ENCODE measurements around the gene ESPN. TPM values are rescaled to one million over a fixed set of nuclear protein-coding genes. Genes with fewer than 3 reads are reported as not detected.

Gene ESPN
- total RNA-seq, 4 donors from 2014 or later, result 40.2 to 368 (median 157) TPM

DNA sequence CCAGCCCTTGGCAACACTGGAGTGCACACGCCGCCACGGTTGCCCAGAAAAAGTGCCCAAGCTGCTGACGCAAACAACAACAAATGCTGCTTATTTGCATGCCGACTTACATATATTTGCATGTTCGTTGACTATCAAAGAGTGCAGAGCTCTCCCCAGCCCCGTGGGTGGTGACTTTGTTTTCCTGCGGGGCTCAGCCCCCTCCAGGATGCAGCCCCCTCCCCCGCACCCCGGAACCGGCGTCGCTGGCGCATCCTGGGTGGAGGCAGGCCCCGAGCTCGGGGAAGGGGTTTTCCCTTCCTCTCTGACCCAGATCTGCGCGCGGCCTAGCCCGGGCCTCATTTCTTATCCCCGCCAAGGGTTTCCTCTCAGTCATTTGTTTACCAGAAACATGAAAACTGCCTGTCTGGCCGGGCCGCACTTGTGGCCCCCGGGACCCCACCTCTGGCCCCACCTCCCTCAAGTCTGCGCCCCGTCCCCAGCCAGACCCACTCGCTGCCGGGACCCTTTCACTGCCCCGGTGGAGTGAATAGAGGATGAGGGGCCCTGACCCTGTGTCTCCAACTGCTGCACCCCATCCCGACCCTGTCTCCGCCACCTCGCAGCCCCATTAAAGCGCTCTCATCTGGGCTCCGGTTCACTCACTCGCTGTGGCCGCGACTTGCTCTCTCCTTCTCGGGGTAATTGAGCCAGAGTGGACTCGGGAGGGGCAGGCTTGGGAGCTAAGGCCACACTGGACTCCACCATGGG, 35.9 kb downstream of the ESPN start:
- no peak for DNase-seq
- H3K4me3 ChIP-seq, result peak overlapping the region in 2 of 4 donors; percentile 8 to 32
- TF ChIP-seq, protein P1, sequence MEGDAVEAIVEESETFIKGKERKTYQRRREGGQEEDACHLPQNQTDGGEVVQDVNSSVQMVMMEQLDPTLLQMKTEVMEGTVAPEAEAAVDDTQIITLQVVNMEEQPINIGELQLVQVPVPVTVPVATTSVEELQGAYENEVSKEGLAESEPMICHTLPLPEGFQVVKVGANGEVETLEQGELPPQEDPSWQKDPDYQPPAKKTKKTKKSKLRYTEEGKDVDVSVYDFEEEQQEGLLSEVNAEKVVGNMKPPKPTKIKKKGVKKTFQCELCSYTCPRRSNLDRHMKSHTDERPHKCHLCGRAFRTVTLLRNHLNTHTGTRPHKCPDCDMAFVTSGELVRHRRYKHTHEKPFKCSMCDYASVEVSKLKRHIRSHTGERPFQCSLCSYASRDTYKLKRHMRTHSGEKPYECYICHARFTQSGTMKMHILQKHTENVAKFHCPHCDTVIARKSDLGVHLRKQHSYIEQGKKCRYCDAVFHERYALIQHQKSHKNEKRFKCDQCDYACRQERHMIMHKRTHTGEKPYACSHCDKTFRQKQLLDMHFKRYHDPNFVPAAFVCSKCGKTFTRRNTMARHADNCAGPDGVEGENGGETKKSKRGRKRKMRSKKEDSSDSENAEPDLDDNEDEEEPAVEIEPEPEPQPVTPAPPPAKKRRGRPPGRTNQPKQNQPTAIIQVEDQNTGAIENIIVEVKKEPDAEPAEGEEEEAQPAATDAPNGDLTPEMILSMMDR (IDR thresholded peaks at IDR 0.05), result no peak
- TF ChIP-seq POLR2AphosphoS5 (IDR thresholded peaks at IDR 0.05) (no peak), POLR2A (IDR thresholded peaks at IDR 0.05) (no peak), EP300 (IDR thresholded peaks at IDR 0.05; ENCODE audit: low read depth) (no peak)
- 50% methylated on average over 38 of the region's 39 CpGs; no CpG with 5 or more reads in 1 of the 2 donors for WGBS, 2 donors (ENCODE audit: low coverage in 1 of 2)
- no peaks in the 10 kb centered on the region for H3K36me3 ChIP-seq
- peak overlapping the region in 3 of 4 donors; percentile 41 to 57 (median 52) for H3K27ac ChIP-seq
- in situ Hi-C loops (cut with MboI; ENCODE audit: low pct_ligation_motif_present in 1 of 4, low pct_unique_long_range_greater_than_20kb in 1 of 4, low sequenced_read_pairs in 3 of 4) (no loop called here), intact Hi-C loops (cut with DNase I; ENCODE audit: low total_unique reads) (no loop called here)
- no peaks in the 10 kb centered on the region for H3K9me3 ChIP-seq
- H3K27me3 ChIP-seq, result peaks cover 21% of the 10 kb centered on the region
- H3K4me1 ChIP-seq, result no peaks in the 10 kb centered on the region

DNA sequence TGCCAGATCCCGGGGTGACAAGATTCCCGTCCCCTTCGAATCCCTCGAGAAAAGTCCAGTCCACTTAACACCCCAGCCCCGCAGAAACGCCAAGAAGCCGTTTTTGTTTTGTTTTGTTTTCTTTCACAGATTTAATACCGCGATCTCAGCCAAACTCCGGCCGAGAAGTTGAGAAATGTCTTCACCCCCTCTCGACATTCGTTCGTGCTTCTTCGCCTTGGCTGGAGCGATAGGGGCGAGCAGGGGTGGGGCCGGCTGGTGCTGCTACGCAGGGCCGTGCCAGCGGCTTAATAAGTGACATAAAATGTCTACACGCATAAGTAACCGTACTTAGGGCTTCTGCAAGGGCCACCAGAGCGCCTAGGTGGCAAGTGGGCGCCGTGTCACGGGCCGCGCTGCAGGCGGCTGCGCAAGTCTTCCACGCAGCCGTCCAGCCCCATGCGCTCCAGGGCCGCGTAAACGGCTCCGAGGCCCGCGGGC, 36.5 kb downstream of the ESPN start:
- peak overlapping the region in 2 of 4 donors; percentile 8 to 32 for H3K4me3 ChIP-seq
- TF ChIP-seq POLR2AphosphoS5 (IDR thresholded peaks at IDR 0.05) (no peak), POLR2A (IDR thresholded peaks at IDR 0.05) (no peak), EP300 (IDR thresholded peaks at IDR 0.05; ENCODE audit: low read depth) (no peak)
- TF ChIP-seq, protein P1 (IDR thresholded peaks at IDR 0.05), result no peak
- 77 to 89% methylated on average over 13 to 40 of the region's 40 CpGs for WGBS, 2 donors (ENCODE audit: low coverage in 1 of 2)
- in situ Hi-C loops (cut with MboI; ENCODE audit: low pct_ligation_motif_present in 1 of 4, low pct_unique_long_range_greater_than_20kb in 1 of 4, low sequenced_read_pairs in 3 of 4), result no loop called here
- peak overlapping the region in 3 of 4 donors; percentile 41 to 57 (median 52) for H3K27ac ChIP-seq
- no peaks in the 10 kb centered on the region for H3K9me3 ChIP-seq
- H3K27me3 ChIP-seq, result peaks cover 21% of the 10 kb centered on the region
- H3K36me3 ChIP-seq, result no peaks in the 10 kb centered on the region
- intact Hi-C loops (cut with DNase I; ENCODE audit: low total_unique reads), result no loop called here
- no peaks in the 10 kb centered on the region for H3K4me1 ChIP-seq
- no peak for DNase-seq

DNA sequence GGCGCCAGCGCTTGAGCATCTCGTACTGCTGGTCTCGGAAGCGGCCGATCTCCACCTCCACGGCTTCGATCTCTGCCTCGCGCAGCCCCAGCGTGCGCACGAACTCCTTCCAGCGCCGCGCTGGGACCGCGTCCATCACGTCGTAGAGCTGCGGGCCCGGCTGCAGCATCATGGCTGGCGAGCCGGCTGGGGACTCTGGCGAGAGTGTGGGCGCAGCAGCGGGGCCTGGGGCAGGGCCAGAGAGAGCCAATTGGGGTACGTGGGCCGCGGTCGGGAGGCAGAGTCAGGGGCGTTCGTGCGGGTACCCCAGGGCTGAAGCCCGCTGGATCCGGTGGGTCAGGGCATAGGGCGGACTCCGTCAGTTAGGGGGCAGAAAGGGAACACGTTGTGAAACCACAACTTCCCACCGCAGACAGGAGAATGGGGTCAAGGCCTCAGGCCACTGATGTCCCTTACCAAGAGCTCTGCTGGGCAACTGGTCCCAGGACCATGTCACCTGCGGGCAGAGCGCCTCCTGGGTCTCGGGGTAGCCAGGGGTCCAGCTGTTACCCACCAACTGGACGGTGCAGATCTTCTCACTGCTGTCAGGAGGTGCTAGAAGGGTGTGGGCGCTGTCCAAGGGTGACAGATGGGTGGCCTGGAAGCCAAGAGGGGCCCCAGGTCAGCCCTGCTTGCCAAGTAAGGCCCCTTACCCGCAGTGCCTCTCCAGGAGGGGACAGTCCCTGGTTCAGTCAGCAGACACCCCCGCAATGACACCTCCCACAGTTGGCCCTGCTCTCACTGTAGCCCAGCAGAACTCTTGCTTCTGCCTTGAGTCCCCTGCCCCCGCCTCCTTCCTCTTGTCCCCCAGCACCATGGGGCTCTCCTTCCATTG, 37.2 kb downstream of the ESPN start:
- no peak for TF ChIP-seq POLR2A (IDR thresholded peaks at IDR 0.05)
- TF ChIP-seq EP300 (IDR thresholded peaks at IDR 0.05; ENCODE audit: low read depth), result no peak
- no peak for TF ChIP-seq POLR2AphosphoS5 (IDR thresholded peaks at IDR 0.05)
- TF ChIP-seq, protein P1 (IDR thresholded peaks at IDR 0.05), result no peak
- intact Hi-C loops (cut with DNase I; ENCODE audit: low total_unique reads) (no loop called here), in situ Hi-C loops (cut with MboI; ENCODE audit: low pct_ligation_motif_present in 1 of 4, low pct_unique_long_range_greater_than_20kb in 1 of 4, low sequenced_read_pairs in 3 of 4) (no loop called here)
- 82 to 94% methylated on average over 17 to 48 of the region's 48 CpGs for WGBS, 2 donors (ENCODE audit: low coverage in 1 of 2)
- H3K27ac ChIP-seq, result no peak overlapping the region
- no peaks in the 10 kb centered on the region for H3K36me3 ChIP-seq
- DNase-seq, result no peak
- no peak overlapping the region for H3K4me3 ChIP-seq
- H3K9me3 ChIP-seq, result no peaks in the 10 kb centered on the region
- no peaks in the 10 kb centered on the region for H3K4me1 ChIP-seq
- peaks cover 21% of the 10 kb centered on the region for H3K27me3 ChIP-seq

Measured in transverse colon (tissue), 4 donors.